K562 (cell line): Measurements from ENCODE around the gene KDM2B. TPM values are rescaled to one million over a fixed set of nuclear protein-coding genes. Genes with fewer than 3 reads are reported as not detected.

Experiments
- ASH1L ChIP-seq: fragments of 450-650 bp; IDR thresholded peaks from 2 replicates; pipeline ENCODE4 v1.6.1; 2018; ENCODE audit warnings: borderline replicate concordance, mild to moderate bottlenecking, low read depth; ENCODE audit not compliant: partially characterized antibody
- BMI1 ChIP-seq: fragments of 150-350 bp; IDR thresholded peaks from 2 replicates; pipeline ENCODE4 v1.6.1; 2014; ENCODE audit warnings: low read length
- CBFA2T3 ChIP-seq: fragments of 450-650 bp; IDR thresholded peaks from 2 replicates; pipeline ENCODE4 v1.6.1; 2017
- CBX1 ChIP-seq: sonication (generic); IDR thresholded peaks from 2 replicates; pipeline ENCODE4 v1.6.1; 2016; ENCODE audit warnings: antibody characterized with exemption, low read depth, mild to moderate bottlenecking
- DACH1 ChIP-seq: fragments of 450-650 bp; IDR thresholded peaks from 2 replicates; pipeline ENCODE4 v1.6.1; 2018; ENCODE audit not compliant: partially characterized antibody
- DDX20 ChIP-seq: fragments of 450-650 bp; IDR thresholded peaks from 2 replicates; pipeline ENCODE4 v1.6.1; 2016; ENCODE audit warnings: missing genetic modification characterization, low read depth, mild to moderate bottlenecking, missing compliant biosample characterization, moderate library complexity
- ELF4 ChIP-seq: fragments of 450-650 bp; formaldehyde crosslinking; IDR thresholded peaks from 2 replicates; pipeline ENCODE4 v1.4.0; 2022; ENCODE audit warnings: missing genetic modification characterization
- JUNB ChIP-seq: fragments of 450-650 bp; formaldehyde crosslinking; conservative IDR thresholded peaks from 2 replicates; pipeline ENCODE4 v1.4.0; 2020; ENCODE audit warnings: mild to moderate bottlenecking
- KLF13 ChIP-seq: fragments of 450-650 bp; IDR thresholded peaks from 2 replicates; pipeline ENCODE4 v1.6.1; 2016; ENCODE audit warnings: missing genetic modification characterization, low read depth, mild to moderate bottlenecking, missing compliant biosample characterization, moderate library complexity, borderline replicate concordance
- NFYB ChIP-seq: IDR thresholded peaks from 2 replicates; pipeline ENCODE4 v1.6.1; 2011; ENCODE audit warnings: mild to moderate bottlenecking, moderate library complexity; ENCODE audit not compliant: insufficient read length; ENCODE audit errors: extremely low read depth
- PHF8 ChIP-seq: fragments of 200-600 bp; sonication (generic); IDR thresholded peaks from 2 replicates; pipeline ENCODE4 v1.6.1; 2012; ENCODE audit warnings: mixed run types, mild to moderate bottlenecking, inconsistent platforms, low read length, moderate library complexity, borderline replicate concordance
- RBM17 ChIP-seq: fragments of 200-400 bp; formaldehyde crosslinking; IDR thresholded peaks from 2 replicates; pipeline ENCODE4 v1.6.1; 2017; ENCODE audit warnings: low read depth, mild to moderate bottlenecking, low read length, borderline replicate concordance
- RCOR1 ChIP-seq, 2 experiments: IDR thresholded peaks; 2 replicates each; pipeline ENCODE4 v1.6.1; 2012; ENCODE audit warnings: low read depth in 2 of 2, low read length in 2 of 2, borderline replicate concordance in 1 of 2, improper control_type of control experiment in 1 of 2
- TBP ChIP-seq: optimal IDR thresholded peaks from 2 replicates; pipeline ENCODE3; 2011; ENCODE audit warnings: low read depth, low read length, improper control_type of control experiment
- ZNF165 ChIP-seq: fragments of 250-450 bp; sonication (Bioruptor Pico); IDR thresholded peaks from 2 replicates; pipeline ENCODE4 v1.4.0; 2020; ENCODE audit warnings: borderline replicate concordance
- polyA plus RNA-seq, 8 experiments: library from polyadenylated mRNA; depleted of rRNA in 4 of 8; stranded (reverse) in 5 of 8; unstranded in 3 of 8; fragments of >200 nt; fragmentation: Nextera tagmentation in 2 of 8; fragmentation: Illumina TruSeq in 1 of 8; extraction: Ambion mirVana in 2 of 8; extraction: Trizol in 1 of 8; gene quantifications; 2 replicates each; pipeline versions ENCODE4 v1.2.1 to v1.2.3, GENCODE V29; 2011 to 2014; ENCODE audit warnings: inconsistent platforms in 1 of 8, missing spikeins in 1 of 8
- total RNA-seq, 7 experiments: library from RNA; depleted of rRNA in 6 of 7; stranded (reverse); fragments of >200 nt in 6 of 7; fragmentation: Illumina TruSeq in 2 of 7; extraction: Trizol in 2 of 7; gene quantifications; 2 replicates each; pipeline versions ENCODE4 v1.2.1 to v1.2.3, GENCODE V29; 2011 to 2021; ENCODE audit warnings: low replicate concordance in 1 of 7
- TF ChIP-seq, protein P1 (sequence below): fragments of 200-800 bp; sonication (Bioruptor generic); IDR thresholded peaks from 2 replicates; pipeline ENCODE4 v1.6.1; 2016; ENCODE audit warnings: missing genetic modification characterization, missing compliant biosample characterization
- TF ChIP-seq, protein P2 (sequence below): fragments of 450-650 bp; IDR thresholded peaks from 2 replicates; pipeline ENCODE4 v1.6.1; 2017; ENCODE audit warnings: antibody characterized with exemption
- TF ChIP-seq, protein P3 (sequence below): fragments of 450-650 bp; IDR thresholded peaks from 2 replicates; pipeline ENCODE4 v1.6.1; 2016; ENCODE audit warnings: mild to moderate bottlenecking

KDM2B gene
- total and polyA plus RNA-seq, 9 of the 15 experiments (the other 6 are each of a cell fraction or from before 2014, with no cell fraction given), result 7.4 to 50.5 (median 22.5) TPM

DNA sequence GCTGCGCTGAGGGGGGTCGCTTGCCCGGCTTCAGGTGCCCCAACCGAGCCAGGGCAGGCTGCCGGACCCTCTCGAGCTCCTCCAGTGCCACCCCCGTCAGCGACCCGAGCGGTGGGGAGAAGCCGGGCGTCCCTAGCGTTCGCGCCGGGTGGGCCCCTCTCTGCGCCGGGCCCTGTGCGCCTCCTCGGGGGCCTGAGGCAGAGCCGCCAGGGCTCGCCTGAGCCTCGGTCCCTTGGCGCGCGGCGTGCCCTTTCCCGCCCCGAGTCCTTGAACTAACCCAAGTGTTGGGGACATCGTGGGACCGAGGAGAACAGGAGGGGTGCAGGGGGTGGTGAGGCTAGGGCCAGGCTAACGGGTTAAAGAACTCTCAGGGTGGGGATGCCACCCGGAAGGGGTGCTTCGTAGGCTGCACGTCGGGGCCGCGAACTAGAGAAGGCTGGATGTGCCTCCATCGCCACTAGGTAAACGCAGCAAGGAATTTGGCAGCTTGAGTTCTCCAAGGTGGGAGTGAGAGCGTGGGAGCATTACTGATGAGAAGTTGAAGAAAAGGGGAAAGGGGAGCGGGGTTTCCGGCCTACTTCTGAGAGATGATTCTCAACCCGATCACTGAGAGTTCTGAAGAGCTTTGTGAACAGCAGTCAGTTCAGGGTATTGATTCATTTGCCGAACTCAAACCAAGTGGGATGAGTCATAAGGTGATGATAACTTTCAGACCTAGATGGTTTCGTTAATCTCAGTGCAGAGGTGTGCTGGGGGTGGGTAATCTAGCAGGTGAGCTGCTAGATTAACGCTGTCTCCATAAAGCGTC lies 180.3 kb downstream of the KDM2B start (continued):
- TF ChIP-seq DDX20 (tag) (no peak), DACH1 (no peak), ZNF165 (CRISPR knock-in tag) (no peak), NFYB (no peak), CBFA2T3 (peak; percentile 77), ELF4 (CRISPR knock-in tag) (no peak), PHF8 (no peak), ASH1L (no peak), JUNB (CRISPR knock-in tag) (no peak), RBM17 (no peak), KLF13 (tag) (no peak), TBP (no peak), RCOR1 (IDR thresholded peaks at IDR 0.05; ENCODE audit: borderline replicate concordance in 1 of 2, low read depth in 2 of 2, low read length in 2 of 2) (peak in 1 of 2 experiments; percentile 40; a peak in 1 of 4 replicates), BMI1 (no peak), CBX1 (0 out of 2 replicates have a peak, but pooled peaks have one; percentile 51)
- TF ChIP-seq, protein P1, sequence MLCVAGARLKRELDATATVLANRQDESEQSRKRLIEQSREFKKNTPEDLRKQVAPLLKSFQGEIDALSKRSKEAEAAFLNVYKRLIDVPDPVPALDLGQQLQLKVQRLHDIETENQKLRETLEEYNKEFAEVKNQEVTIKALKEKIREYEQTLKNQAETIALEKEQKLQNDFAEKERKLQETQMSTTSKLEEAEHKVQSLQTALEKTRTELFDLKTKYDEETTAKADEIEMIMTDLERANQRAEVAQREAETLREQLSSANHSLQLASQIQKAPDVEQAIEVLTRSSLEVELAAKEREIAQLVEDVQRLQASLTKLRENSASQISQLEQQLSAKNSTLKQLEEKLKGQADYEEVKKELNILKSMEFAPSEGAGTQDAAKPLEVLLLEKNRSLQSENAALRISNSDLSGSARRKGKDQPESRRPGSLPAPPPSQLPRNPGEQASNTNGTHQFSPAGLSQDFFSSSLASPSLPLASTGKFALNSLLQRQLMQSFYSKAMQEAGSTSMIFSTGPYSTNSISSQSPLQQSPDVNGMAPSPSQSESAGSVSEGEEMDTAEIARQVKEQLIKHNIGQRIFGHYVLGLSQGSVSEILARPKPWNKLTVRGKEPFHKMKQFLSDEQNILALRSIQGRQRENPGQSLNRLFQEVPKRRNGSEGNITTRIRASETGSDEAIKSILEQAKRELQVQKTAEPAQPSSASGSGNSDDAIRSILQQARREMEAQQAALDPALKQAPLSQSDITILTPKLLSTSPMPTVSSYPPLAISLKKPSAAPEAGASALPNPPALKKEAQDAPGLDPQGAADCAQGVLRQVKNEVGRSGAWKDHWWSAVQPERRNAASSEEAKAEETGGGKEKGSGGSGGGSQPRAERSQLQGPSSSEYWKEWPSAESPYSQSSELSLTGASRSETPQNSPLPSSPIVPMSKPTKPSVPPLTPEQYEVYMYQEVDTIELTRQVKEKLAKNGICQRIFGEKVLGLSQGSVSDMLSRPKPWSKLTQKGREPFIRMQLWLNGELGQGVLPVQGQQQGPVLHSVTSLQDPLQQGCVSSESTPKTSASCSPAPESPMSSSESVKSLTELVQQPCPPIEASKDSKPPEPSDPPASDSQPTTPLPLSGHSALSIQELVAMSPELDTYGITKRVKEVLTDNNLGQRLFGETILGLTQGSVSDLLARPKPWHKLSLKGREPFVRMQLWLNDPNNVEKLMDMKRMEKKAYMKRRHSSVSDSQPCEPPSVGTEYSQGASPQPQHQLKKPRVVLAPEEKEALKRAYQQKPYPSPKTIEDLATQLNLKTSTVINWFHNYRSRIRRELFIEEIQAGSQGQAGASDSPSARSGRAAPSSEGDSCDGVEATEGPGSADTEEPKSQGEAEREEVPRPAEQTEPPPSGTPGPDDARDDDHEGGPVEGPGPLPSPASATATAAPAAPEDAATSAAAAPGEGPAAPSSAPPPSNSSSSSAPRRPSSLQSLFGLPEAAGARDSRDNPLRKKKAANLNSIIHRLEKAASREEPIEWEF, result no peak
- TF ChIP-seq, protein P2, sequence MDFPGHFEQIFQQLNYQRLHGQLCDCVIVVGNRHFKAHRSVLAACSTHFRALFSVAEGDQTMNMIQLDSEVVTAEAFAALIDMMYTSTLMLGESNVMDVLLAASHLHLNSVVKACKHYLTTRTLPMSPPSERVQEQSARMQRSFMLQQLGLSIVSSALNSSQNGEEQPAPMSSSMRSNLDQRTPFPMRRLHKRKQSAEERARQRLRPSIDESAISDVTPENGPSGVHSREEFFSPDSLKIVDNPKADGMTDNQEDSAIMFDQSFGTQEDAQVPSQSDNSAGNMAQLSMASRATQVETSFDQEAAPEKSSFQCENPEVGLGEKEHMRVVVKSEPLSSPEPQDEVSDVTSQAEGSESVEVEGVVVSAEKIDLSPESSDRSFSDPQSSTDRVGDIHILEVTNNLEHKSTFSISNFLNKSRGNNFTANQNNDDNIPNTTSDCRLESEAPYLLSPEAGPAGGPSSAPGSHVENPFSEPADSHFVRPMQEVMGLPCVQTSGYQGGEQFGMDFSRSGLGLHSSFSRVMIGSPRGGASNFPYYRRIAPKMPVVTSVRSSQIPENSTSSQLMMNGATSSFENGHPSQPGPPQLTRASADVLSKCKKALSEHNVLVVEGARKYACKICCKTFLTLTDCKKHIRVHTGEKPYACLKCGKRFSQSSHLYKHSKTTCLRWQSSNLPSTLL, result no peak
- TF ChIP-seq, protein P3, sequence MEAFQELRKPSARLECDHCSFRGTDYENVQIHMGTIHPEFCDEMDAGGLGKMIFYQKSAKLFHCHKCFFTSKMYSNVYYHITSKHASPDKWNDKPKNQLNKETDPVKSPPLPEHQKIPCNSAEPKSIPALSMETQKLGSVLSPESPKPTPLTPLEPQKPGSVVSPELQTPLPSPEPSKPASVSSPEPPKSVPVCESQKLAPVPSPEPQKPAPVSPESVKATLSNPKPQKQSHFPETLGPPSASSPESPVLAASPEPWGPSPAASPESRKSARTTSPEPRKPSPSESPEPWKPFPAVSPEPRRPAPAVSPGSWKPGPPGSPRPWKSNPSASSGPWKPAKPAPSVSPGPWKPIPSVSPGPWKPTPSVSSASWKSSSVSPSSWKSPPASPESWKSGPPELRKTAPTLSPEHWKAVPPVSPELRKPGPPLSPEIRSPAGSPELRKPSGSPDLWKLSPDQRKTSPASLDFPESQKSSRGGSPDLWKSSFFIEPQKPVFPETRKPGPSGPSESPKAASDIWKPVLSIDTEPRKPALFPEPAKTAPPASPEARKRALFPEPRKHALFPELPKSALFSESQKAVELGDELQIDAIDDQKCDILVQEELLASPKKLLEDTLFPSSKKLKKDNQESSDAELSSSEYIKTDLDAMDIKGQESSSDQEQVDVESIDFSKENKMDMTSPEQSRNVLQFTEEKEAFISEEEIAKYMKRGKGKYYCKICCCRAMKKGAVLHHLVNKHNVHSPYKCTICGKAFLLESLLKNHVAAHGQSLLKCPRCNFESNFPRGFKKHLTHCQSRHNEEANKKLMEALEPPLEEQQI, result no peak
